ENCODE results near the gene MAP4K2. TPM values are rescaled to one million over a fixed set of nuclear protein-coding genes. Genes with fewer than 3 reads are reported as not detected.

The MAP4K2 gene
- total and polyA plus RNA-seq, 9 of the 15 experiments (the other 6 are each of a cell fraction or from before 2014, with no cell fraction given) = 0.13 to 14.5 (median 7.3) TPM

- no peak for TF ChIP-seq ZHX1 (conservative IDR thresholded peaks at IDR 0.05; ENCODE audit: low read length)
Observed at GRCh38 chr11:64741375-64742086, 61.5 kb downstream of the MAP4K2 start (continued).

- FAIRE-seq (no peak), ATAC-seq (no peak)
- CTCF ChIA-PET (ENCODE audit: low intra/inter-chr PET ratio) = no interaction called here
Observed at GRCh38 chr11:64739871-64740270, 63.1 kb downstream of the MAP4K2 start.

More at GRCh38 chr11:64739871-64740270, 63.1 kb downstream of the MAP4K2 start:
- Histone ChIP-seq H3K27ac (ENCODE audit: extremely low read depth, low read depth, low read length) (no peak overlapping the region), H3K9me1 (ENCODE audit: control insufficient read depth, insufficient read depth, low read length) (no peaks in the 10 kb centered on the region), H3K79me2 (ENCODE audit: control insufficient read depth, insufficient read depth, low read length) (no peaks in the 10 kb centered on the region), H3K4me3 (no peak overlapping the region), H4K20me1 (replicated peaks; ENCODE audit: control insufficient read depth, insufficient read depth, low read length) (no peaks in the 10 kb centered on the region; the same call in 1 of the 2 replicates), H3K9me3 (replicated peaks; ENCODE audit: control insufficient read depth, insufficient read depth, low read depth, low read length) (no peaks in the 10 kb centered on the region), H2AFZ (ENCODE audit: low read depth, low read length) (no peak overlapping the region), H3K9ac (ENCODE audit: insufficient read depth in 1 of 2, low read depth in 2 of 2, low read length in 2 of 2) (0 out of 4 replicates have a peak overlapping the region, but pooled peaks of 1 of the 2 experiments have one; percentile 69), H3K36me3 (ENCODE audit: control insufficient read depth, insufficient read depth, low read length) (no peaks in the 10 kb centered on the region), H3K27me3 (ENCODE audit: control insufficient read depth in 2 of 2, insufficient read depth in 2 of 2, low read length in 2 of 2) (peaks cover 0 to 3% of the 10 kb centered on the region in 2 experiments; a peak in 3 of 5 replicates), H3K4me1 (replicated peaks in 1 of 2; ENCODE audit: control insufficient read depth in 2 of 2, insufficient read depth in 2 of 2, low read length in 2 of 2) (peaks cover 5 to 58% of the 10 kb centered on the region in 2 experiments; a peak in 3 of 5 replicates), H3K4me2 (ENCODE audit: insufficient read depth, low read length) (no peak overlapping the region)
- no peak for DNase-seq (ENCODE audit: extremely low read depth in 1 of 4, low spot score in 3 of 4)
- BruUV-seq (replicated peaks) = no TSS peak
- 55% methylated on average over 10 of the region's 12 CpGs for whole genome bisulfite sequencing (ENCODE audit: insufficient coverage, low coverage, missing lambda C conversion rate)
- no peak for TF ChIP-seq NRF1 (conservative IDR thresholded peaks at IDR 0.05 in 1 of 2, IDR thresholded peaks at IDR 0.05 in 1 of 2)
- peak; percentile 22; the same call in 1 of the 2 replicates for TF ChIP-seq NFE2 (IDR thresholded peaks at IDR 0.05; ENCODE audit: low read depth)
- TF ChIP-seq NR3C1 (CRISPR knock-in tag; IDR thresholded peaks at IDR 0.05) = no peak
- TF ChIP-seq ZBTB7A (IDR thresholded peaks at IDR 0.05; ENCODE audit: borderline replicate concordance, control insufficient read depth, low read depth, low read length) = 0 out of 2 replicates have a peak, but pooled peaks have one; percentile 48
- no peak for TF ChIP-seq HSF4 (CRISPR knock-in tag; IDR thresholded peaks at IDR 0.05; ENCODE audit: borderline replicate concordance)
- peak; percentile 52; the same call in 1 of the 2 replicates for TF ChIP-seq ZBTB33 (CRISPR knock-in tag; IDR thresholded peaks at IDR 0.05)
- 0 out of 2 replicates have a peak, but pooled peaks have one; percentile 20 for TF ChIP-seq RBFOX2 (IDR thresholded peaks at IDR 0.05; ENCODE audit: low read depth, low read length)
- no peak for TF ChIP-seq FOXO4 (CRISPR knock-in tag; IDR thresholded peaks at IDR 0.05)
- in situ Hi-C loops (cut with MboI) = loop anchor here (5.0 kb wide), 1 partner anchor 78 kb away; no protein-coding TSS in a partner anchor
- POLR2A ChIA-PET = interaction anchor here (0.6 kb wide), 1 partner anchor 100 kb away, joined by 4 read pairs; no protein-coding TSS in a partner anchor
- intact Hi-C loops (cut with micrococcal nuclease) = loop anchor here (5.0 kb wide), 1 partner anchor 83 kb away; no protein-coding TSS in a partner anchor

All from K562 (cell line).